ENCODE data around the gene SMIM29. TPM values are rescaled to one million over a fixed set of nuclear protein-coding genes. Genes with fewer than 3 reads are reported as not detected.

SMIM29 gene
- total RNA-seq = 10 to 100 TPM; 34.0 to 41.4 TPM

GRCh38 chr6:34248727-34249468 is at the start of gene SMIM29:
TSS of gene SMIM29 (minus strand) at chr6:34249006. CDS start at chr6:34247791, 1,215 bp downstream.
- peaks cover 49% of the 10 kb centered on the region for H3K4me1 Mint-ChIP-seq
- H3K27ac Mint-ChIP-seq = peak within 1 kb of the TSS; percentile 97
- DNase-seq (peak; percentile 98), ATAC-seq (peak; percentile 92)
- no peaks in the 10 kb centered on the region for H3K9me3 Mint-ChIP-seq (ENCODE audit: low read depth)
- CTCF ChIA-PET = interaction anchor here (0.6 to 5.8 kb wide), 42 partner anchors 9 to 639 kb away, joined by 3 to 80 read pairs (median 4); partner anchors contain the start of genes HMGA1, NUDT3, RPS10 and TAF11
- H3K4me3 Mint-ChIP-seq = peak within 1 kb of the TSS; percentile 93
- peaks cover 7% of the 10 kb centered on the region for H3K36me3 Mint-ChIP-seq
- H3K27me3 Mint-ChIP-seq = no peaks in the 10 kb centered on the region

- ATAC-seq (peak; percentile 90), DNase-seq (peak; percentile 60)
- H3K9me3 Mint-ChIP-seq (ENCODE audit: low read depth) = no peaks in the 10 kb centered on the region
- peak overlapping the region; percentile 84 for H3K27ac Mint-ChIP-seq
- peaks cover 20% of the 10 kb centered on the region for H3K36me3 Mint-ChIP-seq
- no peaks in the 10 kb centered on the region for H3K27me3 Mint-ChIP-seq
- peaks cover 20% of the 10 kb centered on the region for H3K4me1 Mint-ChIP-seq
- H3K4me3 Mint-ChIP-seq = peak overlapping the region; percentile 60
- CTCF ChIA-PET = interaction anchor here (1.4 kb wide), 1 partner anchor 46 kb away, joined by 3 read pairs; no protein-coding TSS in a partner anchor
Observed at GRCh38 chr6:34295721-34296120, 46.9 kb upstream of the SMIM29 start.

- Mint-ChIP-seq H3K36me3 (peaks cover 27% of the 10 kb centered on the region), H3K4me1 (peaks cover 33% of the 10 kb centered on the region), H3K9me3 (ENCODE audit: low read depth) (no peaks in the 10 kb centered on the region), H3K27me3 (no peaks in the 10 kb centered on the region), H3K27ac (peak overlapping the region; percentile 18), H3K4me3 (no peak overlapping the region)
- CTCF ChIA-PET = no interaction called here
- DNase-seq (no peak), ATAC-seq (no peak)
Observed at GRCh38 chr6:34292954-34293353, 44.1 kb upstream of the SMIM29 start.

GRCh38 chr6:34289137-34289536 is 40.3 kb upstream of the SMIM29 start:
- H3K27me3 Mint-ChIP-seq = no peaks in the 10 kb centered on the region
- CTCF ChIA-PET = interaction anchor here (0.6 to 2.3 kb wide), 2 partner anchors 40 to 937 kb away, joined by 4 to 9 read pairs; partner anchors contain the start of gene SMIM29
- H3K36me3 Mint-ChIP-seq = peaks cover 29% of the 10 kb centered on the region
- DNase-seq (no peak), ATAC-seq (no peak)
- peaks cover 27% of the 10 kb centered on the region for H3K4me1 Mint-ChIP-seq
- no peak overlapping the region for H3K4me3 Mint-ChIP-seq
- H3K27ac Mint-ChIP-seq = peak overlapping the region; percentile 94
- no peaks in the 10 kb centered on the region for H3K9me3 Mint-ChIP-seq (ENCODE audit: low read depth)

GRCh38 chr6:34288581-34288980 is 39.8 kb upstream of the SMIM29 start:
- H3K9me3 Mint-ChIP-seq (ENCODE audit: low read depth) = no peaks in the 10 kb centered on the region
- CTCF ChIA-PET = interaction anchor here (2.3 kb wide), 1 partner anchor 39 kb away, joined by 9 read pairs; the partner anchor contains the start of gene SMIM29
- H3K4me3 Mint-ChIP-seq = peak overlapping the region; percentile 7

GRCh38 chr6:34285448-34286164 is 36.8 kb upstream of the SMIM29 start:
- H3K36me3 Mint-ChIP-seq = peaks cover 22% of the 10 kb centered on the region
- no peak overlapping the region for H3K4me3 Mint-ChIP-seq
- peaks cover 27% of the 10 kb centered on the region for H3K4me1 Mint-ChIP-seq
- CTCF ChIA-PET = no interaction called here
- ATAC-seq (no peak), DNase-seq (no peak)
- H3K9me3 Mint-ChIP-seq (ENCODE audit: low read depth) = no peaks in the 10 kb centered on the region
- no peak overlapping the region for H3K27ac Mint-ChIP-seq
- no peaks in the 10 kb centered on the region for H3K27me3 Mint-ChIP-seq

More at GRCh38 chr6:34288581-34288980, 39.8 kb upstream of the SMIM29 start:
- Mint-ChIP-seq H3K27me3 (no peaks in the 10 kb centered on the region), H3K4me1 (peaks cover 27% of the 10 kb centered on the region), H3K36me3 (peaks cover 30% of the 10 kb centered on the region), H3K27ac (peak overlapping the region; percentile 94)
- DNase-seq (peak; percentile 73), ATAC-seq (peak; percentile 88)

GRCh38 chr6:34284563-34285447 is 36.0 kb upstream of the SMIM29 start:
- Mint-ChIP-seq H3K4me1 (peaks cover 26% of the 10 kb centered on the region), H3K4me3 (no peak overlapping the region), H3K9me3 (ENCODE audit: low read depth) (no peaks in the 10 kb centered on the region), H3K27me3 (no peaks in the 10 kb centered on the region), H3K36me3 (peaks cover 24% of the 10 kb centered on the region), H3K27ac (no peak overlapping the region)
- DNase-seq (no peak), ATAC-seq (no peak)
- CTCF ChIA-PET = no interaction called here

- Mint-ChIP-seq H3K27ac (no peak overlapping the region), H3K4me1 (peaks cover 12% of the 10 kb centered on the region), H3K27me3 (no peaks in the 10 kb centered on the region), H3K9me3 (ENCODE audit: low read depth) (no peaks in the 10 kb centered on the region), H3K36me3 (peaks cover 14% of the 10 kb centered on the region), H3K4me3 (no peak overlapping the region)
- DNase-seq = no peak
- no peak for ATAC-seq
- CTCF ChIA-PET = no interaction called here
Observed at GRCh38 chr6:34281702-34282334, 33.0 kb upstream of the SMIM29 start.

- Mint-ChIP-seq H3K4me3 (no peak overlapping the region), H3K36me3 (peaks cover 11% of the 10 kb centered on the region), H3K9me3 (ENCODE audit: low read depth) (no peaks in the 10 kb centered on the region), H3K27me3 (no peaks in the 10 kb centered on the region), H3K27ac (no peak overlapping the region), H3K4me1 (peaks cover 10% of the 10 kb centered on the region)
- ATAC-seq (no peak), DNase-seq (no peak)
- CTCF ChIA-PET = no interaction called here
Observed at GRCh38 chr6:34280216-34280615, 31.4 kb upstream of the SMIM29 start.

- H3K9me3 Mint-ChIP-seq (ENCODE audit: low read depth) = no peaks in the 10 kb centered on the region
- no peaks in the 10 kb centered on the region for H3K27me3 Mint-ChIP-seq
- ATAC-seq (no peak), DNase-seq (no peak)
- H3K27ac Mint-ChIP-seq = no peak overlapping the region
- CTCF ChIA-PET = interaction anchor here (1.1 kb wide), 1 partner anchor 29 kb away, joined by 3 read pairs; no protein-coding TSS in a partner anchor
- H3K4me3 Mint-ChIP-seq = no peak overlapping the region
- peaks cover 6% of the 10 kb centered on the region for H3K36me3 Mint-ChIP-seq
- H3K4me1 Mint-ChIP-seq = peaks cover 3% of the 10 kb centered on the region
Observed at GRCh38 chr6:34278833-34279232, 30.0 kb upstream of the SMIM29 start.

GRCh38 chr6:34277763-34278112 is 28.9 kb upstream of the SMIM29 start:
- Mint-ChIP-seq H3K27me3 (no peaks in the 10 kb centered on the region), H3K4me1 (peaks cover 5% of the 10 kb centered on the region), H3K36me3 (peaks cover 4% of the 10 kb centered on the region), H3K4me3 (no peak overlapping the region), H3K9me3 (ENCODE audit: low read depth) (no peaks in the 10 kb centered on the region), H3K27ac (no peak overlapping the region)
- ATAC-seq = no peak
- CTCF ChIA-PET = interaction anchor here (0.6 kb wide), 1 partner anchor 109 kb away, joined by 3 read pairs; no protein-coding TSS in a partner anchor
- no peak for DNase-seq

GRCh38 chr6:34276881-34277762 is 28.3 kb upstream of the SMIM29 start:
- no peaks in the 10 kb centered on the region for H3K27me3 Mint-ChIP-seq
- H3K36me3 Mint-ChIP-seq = peaks cover 4% of the 10 kb centered on the region
- CTCF ChIA-PET = interaction anchor here (0.6 to 0.9 kb wide), 2 partner anchors 10 to 109 kb away, joined by 3 read pairs; no protein-coding TSS in a partner anchor

More at GRCh38 chr6:34276881-34277762, 28.3 kb upstream of the SMIM29 start:
- ATAC-seq (no peak), DNase-seq (no peak)
- no peak overlapping the region for H3K4me3 Mint-ChIP-seq
- no peaks in the 10 kb centered on the region for H3K9me3 Mint-ChIP-seq (ENCODE audit: low read depth)
- H3K27ac Mint-ChIP-seq = no peak overlapping the region
- peaks cover 5% of the 10 kb centered on the region for H3K4me1 Mint-ChIP-seq

Data from activated CD8-positive, alpha-beta memory T cell treated with anti-CD3 and anti-CD28 coated beads, Interleukin-2, amount 10 ng/mL, durations not matched to agents 7 days and 5 days (primary cell).